Activated CD4-positive, CD25-positive, alpha-beta regulatory T cell (primary cell): Measurements from ENCODE around the gene ITPR1.
"Not testable (repeated sequence)": the region's sequence is repeated elsewhere in the genome, so short reads cannot be mapped to it uniquely, and the experiment has no call there.

ENCODE experiments used
- DNase-seq, 4 experiments: peaks; one replicate each; lab custom pipeline; 2025; lab: John Stamatoyannopoulos, UW

ITPR1 gene

GRCh38 chr3:4571690-4572334 lies 78.7 kb downstream of the ITPR1 start:
- no peak for DNase-seq

DNA sequence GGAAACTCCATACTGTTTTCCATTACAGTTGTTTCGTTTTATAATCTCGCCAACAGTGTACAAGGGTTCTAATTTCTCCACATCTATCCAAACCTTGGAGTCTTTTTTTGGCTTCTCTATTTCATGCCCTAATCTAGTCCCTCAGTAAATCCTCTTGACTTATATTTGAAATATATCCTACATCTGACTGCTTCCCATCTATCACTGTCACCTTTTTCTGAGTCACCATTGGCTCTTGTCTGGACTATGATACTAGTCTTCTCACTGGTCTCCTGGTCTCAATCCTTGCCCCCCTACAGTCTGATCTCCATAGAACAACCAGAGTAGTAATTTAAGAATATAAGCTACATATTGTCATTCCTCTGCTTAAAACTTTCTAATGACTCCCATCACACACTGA lies 80.0 kb downstream of the ITPR1 start:
- DNase-seq: no peak

GRCh38 chr3:4574426-4574965 lies 81.3 kb downstream of the ITPR1 start:
- no peak for DNase-seq

GRCh38 chr3:4575381-4575780 lies 82.2 kb downstream of the ITPR1 start:
- DNase-seq: no peak

- no peak for DNase-seq
Observed at GRCh38 chr3:4577721-4578120, 84.6 kb downstream of the ITPR1 start.

DNA sequence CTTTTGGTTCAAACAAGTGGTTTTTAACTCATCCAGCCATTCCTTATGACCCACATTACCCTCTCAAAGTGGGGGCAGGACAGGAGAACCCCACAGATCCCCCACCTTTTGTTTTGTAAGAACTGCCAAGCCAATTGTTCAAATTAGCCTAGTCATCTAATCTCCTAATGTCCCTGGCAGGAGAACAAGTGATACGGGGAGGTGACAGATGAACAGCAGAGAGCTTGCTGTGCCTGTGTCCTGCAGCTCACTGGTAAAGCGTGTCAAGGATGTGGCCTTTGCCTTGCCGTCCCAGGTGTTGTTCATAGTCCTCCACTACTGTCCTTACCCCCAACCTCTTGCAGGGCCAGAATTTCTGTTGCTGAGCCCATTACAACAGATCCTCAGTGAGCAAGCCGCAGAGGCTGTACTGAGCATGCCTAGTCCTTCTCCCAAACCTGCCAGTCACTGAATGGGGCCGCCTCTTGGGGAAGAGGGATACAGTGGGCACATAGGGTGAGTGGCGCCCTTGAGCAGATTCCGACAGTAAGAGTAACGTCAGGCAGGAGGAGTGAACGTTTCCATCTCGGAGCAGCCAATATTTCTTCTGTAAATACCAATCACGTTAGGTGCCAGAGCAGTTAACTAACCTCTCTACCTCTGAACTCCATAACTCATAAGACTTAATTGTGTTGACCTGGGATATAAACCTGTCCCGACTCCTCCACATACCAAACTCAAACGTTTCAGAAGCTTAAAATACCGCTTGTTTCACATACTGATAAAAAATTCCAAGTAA lies 87.4 kb downstream of the ITPR1 start:
- no peak for DNase-seq

- DNase-seq: no peak
Observed at GRCh38 chr3:4581124-4581424, 87.9 kb downstream of the ITPR1 start.

- no peak for DNase-seq
Observed at GRCh38 chr3:4581498-4581897, 88.3 kb downstream of the ITPR1 start.

DNA sequence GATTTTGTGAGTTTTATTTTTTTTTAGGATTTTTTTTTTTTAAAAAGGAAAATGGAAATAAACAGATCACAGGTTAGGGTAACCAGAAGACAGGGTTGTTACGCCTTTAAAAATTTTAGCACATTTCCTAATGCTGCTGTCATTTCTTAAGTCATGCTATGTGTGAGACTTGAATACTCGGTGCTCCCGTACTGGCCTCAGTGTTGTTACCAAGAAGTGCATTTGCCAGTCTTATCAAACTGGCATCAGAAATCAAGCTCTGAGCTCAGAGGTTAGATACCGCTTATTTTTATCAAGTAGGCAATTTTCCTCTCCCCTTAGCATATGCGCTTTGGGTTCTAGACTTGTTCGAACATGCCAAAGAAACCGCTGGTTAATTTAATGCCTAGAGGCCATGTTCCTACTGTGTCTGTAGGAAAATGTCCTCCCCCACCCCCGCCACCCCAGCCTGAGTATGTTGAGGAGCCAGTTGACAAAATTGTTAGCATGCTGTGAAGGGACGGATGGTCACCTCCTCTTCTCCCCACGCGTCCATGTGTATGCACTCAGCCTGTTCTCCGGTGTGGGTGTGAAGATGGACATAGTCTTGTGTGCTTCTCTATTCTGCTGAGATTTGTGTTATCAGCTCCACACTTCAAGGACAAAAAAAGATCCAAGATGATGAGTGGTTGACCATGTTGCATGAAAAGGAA lies 88.9 kb downstream of the ITPR1 start:
- no peak for DNase-seq

GRCh38 chr3:4582624-4583023 lies 89.5 kb downstream of the ITPR1 start:
- no peak for DNase-seq

- no peak for DNase-seq
Observed at GRCh38 chr3:4583416-4583815, 90.3 kb downstream of the ITPR1 start.

GRCh38 chr3:4584456-4585249 lies 91.5 kb downstream of the ITPR1 start:
- DNase-seq: no peak

- DNase-seq: no peak
Observed at GRCh38 chr3:4586381-4586780, 93.2 kb downstream of the ITPR1 start.

GRCh38 chr3:4587061-4587837 lies 94.1 kb downstream of the ITPR1 start:
- no peak for DNase-seq

GRCh38 chr3:4587838-4588105 lies 94.6 kb downstream of the ITPR1 start:
- no peak for DNase-seq

DNA sequence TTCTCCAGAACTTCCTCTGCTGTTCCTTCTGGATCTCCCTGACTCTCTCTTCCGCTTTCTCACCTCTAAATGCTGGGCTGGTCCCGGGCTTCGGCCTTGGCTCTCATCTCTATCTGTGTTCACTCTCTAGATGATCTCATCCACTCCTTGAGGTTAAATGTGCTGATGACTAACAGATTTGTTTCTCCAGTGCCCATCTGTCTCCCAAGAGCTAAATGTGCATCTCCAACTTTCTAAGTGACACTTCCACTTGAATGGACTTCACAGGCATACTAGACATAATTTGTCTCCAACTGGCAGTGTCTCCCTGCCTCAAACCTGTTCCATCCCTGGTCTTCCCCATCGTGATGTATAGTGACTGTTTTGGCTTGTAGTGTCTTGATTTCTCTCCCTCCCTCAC lies 95.3 kb downstream of the ITPR1 start:
- no peak for DNase-seq

GRCh38 chr3:4589475-4590097 lies 96.4 kb downstream of the ITPR1 start:
- DNase-seq: no peak

- DNase-seq: not testable (repeated sequence)
Observed at GRCh38 chr3:4590849-4591248, 97.7 kb downstream of the ITPR1 start.

- DNase-seq: no peak
Observed at GRCh38 chr3:4591669-4592068, 98.5 kb downstream of the ITPR1 start.

DNA sequence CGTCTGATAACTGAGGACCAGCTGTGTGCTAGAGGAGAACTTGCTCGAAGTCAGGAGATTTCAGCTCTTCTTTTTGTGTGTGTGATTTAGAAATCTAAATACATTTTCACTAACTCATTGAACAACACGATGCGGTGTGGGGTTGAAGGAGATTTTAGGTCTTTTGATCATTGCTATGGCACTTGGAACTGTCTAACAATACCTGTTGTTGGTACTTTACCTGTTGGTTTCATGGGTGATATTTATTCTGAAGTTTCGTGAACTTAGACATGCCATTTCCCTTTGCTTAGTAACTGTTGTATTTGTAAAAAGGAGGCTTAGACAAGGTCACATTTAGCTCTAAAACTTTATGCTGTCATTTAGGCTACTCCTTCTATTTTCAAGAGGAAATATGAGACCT lies 99.9 kb downstream of the ITPR1 start:
- DNase-seq: no peak

GRCh38 chr3:4595710-4596113 lies 102.6 kb downstream of the ITPR1 start:
- DNase-seq: no peak
